22Rv1 (cell line): Measurements from ENCODE around the gene CIB4.

Source experiments
- CTCF ChIP-seq: fragments of 450-650 bp; IDR thresholded peaks from 2 replicates; pipeline ENCODE4 v1.5.1; 2017; ENCODE audit warnings: mild to moderate bottlenecking
- ZFX ChIP-seq: fragments of 450-650 bp; IDR thresholded peaks from 2 replicates; pipeline ENCODE4 v1.6.1; 2017; ENCODE audit warnings: antibody characterized with exemption, borderline replicate concordance

GRCh38 chr2:26564121-26564644 is 77.0 kb downstream of the CIB4 start:
- TF ChIP-seq CTCF (no peak), ZFX (no peak)
